DMS79 treated with DMSO at 0.1 percent for 48 hours (cell line): Measurements from ENCODE around the gene C1orf94.

Source experiments
- DNase-seq: peaks from one replicate; lab custom pipeline; 2025; lab: John Stamatoyannopoulos, UW

Gene C1orf94

DNA sequence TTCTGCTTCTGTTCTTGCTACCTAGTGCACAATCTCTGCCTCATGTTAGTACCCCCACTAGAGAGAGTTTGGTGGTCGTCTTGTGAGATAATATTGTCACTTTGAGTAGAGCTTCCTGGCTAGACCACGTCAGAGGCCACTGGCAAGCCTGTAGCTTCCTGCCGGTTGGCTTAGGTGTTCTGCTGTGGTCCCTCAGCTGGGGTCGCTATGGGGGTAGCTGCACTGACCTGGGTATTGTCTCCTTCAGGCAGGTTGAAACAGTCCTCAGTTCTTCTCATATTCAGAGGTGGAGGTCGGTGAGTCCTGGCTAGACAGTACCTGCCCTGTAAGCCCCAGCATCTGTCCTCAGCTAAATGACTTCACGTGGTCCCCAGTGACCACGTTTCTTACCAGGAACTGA lies 86.2 kb downstream of the C1orf94 start:
- no peak for DNase-seq

DNA sequence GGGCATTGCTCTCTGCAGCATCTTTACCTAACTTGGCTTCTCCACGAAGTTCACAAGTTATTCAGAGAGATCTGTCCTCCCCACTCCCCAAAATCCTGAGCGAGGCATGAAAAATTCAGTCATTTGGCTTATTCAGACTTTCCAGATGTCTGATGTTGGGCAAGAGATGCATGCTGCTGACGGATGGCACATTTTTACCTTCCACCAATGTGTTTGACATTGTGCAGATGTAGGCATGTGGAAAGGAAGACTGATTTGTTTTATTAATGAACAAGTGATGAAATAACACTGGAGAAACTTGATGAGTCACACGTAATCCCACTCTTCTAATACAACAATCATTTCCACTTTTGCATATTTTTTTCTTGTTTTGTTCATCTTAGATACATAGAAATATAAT lies 86.7 kb downstream of the C1orf94 start:
- no peak for DNase-seq

DNA sequence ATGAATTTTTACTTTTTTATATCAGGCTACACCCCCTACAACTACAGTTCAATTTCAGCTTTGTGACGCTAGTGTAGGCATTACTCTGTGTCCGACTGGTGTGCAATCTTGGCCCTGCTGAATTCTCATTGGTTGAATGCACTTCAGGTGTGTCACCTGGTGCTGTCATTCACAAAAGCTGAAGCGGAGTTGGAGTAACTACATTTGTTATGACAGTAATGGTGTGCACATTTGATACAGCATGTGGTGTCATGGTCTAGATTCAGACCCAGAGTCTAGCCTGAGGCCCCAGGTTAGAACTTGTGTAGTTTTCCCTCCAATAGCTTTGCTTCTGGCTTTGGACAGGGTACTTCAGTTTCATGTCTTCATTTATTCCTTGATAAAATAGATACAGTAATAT lies 88.7 kb downstream of the C1orf94 start:
- DNase-seq, result no peak

DNA sequence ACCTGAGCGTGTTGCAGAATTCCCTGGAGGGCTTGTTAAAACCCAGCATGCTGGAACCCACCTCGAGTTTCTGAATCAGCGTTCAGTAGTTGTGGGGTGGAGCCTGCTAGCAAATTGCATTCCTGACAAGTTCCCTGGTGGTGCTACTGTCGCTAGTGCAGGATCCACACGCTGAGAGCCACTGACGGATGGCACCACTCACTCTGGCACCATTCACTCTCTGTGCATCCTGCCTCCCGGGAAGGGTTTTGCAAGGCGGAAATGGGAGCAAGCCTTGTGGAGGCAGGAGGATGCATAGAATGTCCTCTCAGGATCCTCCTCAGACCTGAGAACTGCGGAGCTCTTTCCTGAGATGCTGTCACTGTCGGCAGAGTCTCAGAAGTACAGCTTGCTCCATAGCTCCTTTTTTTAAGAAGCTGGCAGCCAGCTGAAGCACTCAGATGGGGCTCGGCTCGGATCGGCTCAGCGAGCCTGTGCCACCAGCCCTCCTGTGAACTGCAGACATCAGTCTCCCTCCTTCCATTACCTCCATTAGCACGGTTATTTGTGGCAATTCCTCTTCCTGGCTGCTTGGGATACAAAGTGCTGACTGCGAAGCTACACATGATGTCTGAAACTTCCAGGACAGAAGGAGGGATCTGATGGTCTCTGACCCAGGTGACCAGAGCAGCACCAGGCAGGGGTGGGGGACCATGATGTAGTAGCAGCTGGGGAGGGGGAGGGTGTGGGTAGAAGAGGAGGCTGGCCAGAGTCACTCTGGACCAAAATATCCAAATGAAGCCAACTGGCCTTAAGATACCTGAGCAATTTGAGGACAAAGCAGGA lies 89.6 kb downstream of the C1orf94 start:
- DNase-seq, result peak; percentile 65

DNA sequence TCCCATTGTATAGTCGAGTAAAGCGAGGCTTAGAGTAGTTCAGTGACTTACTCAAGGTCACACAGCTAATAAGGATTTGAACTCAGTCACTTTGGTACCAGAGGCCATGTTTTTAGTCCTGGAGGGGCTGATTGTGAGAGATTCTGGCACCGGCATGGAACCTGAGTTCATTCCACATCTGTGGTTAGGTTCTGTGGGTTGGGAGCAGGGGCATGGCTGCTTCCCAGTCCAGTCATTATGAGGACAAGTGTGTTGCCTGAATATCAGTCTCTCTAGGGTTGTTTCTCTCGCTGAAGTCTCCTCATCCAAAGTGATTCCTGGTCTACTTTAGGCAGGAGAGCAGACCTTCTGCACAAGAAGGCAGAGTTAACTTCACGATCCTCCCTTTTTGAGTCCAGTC lies 90.6 kb downstream of the C1orf94 start:
- DNase-seq, result no peak

DNA sequence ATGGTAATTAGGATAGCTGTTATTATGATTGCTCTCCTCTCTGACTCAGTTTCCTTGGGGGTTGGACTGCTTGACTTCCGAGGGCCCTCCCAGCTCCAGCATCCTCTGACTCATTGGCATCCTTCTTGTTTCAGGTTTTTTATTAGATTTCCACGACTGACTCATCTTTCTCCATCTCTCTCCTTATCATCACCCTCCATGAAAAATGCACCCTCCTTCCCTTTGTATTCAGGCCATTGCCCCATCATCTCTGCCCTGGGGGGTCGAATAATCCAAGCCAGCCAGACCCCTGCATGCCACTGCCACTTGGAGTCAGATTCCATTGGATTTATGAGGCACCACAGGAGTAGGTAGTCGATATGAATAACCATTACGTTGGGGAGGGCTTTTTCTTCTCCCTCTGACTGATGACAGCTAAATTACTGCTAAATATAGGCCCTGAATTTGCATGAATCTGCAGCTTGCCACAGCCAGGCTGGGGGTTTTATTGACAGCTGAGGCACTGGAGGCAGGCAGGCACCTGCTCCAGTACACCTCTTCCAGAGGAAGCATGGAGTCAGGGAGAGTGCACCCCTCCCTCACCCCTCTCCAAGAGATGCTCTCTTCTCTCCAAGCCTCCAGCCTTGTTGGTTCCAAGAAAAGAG lies 91.7 kb downstream of the C1orf94 start:
- no peak for DNase-seq
